ENCODE results near the gene LPP. TPM values are rescaled to one million over a fixed set of nuclear protein-coding genes. Genes with fewer than 3 reads are reported as not detected.

LPP gene
- total and polyA plus RNA-seq, 9 of the 15 experiments (the other 6 are each of a cell fraction or from before 2014, with no cell fraction given): 0.07 to 0.18 TPM; not detected in 7

DNA sequence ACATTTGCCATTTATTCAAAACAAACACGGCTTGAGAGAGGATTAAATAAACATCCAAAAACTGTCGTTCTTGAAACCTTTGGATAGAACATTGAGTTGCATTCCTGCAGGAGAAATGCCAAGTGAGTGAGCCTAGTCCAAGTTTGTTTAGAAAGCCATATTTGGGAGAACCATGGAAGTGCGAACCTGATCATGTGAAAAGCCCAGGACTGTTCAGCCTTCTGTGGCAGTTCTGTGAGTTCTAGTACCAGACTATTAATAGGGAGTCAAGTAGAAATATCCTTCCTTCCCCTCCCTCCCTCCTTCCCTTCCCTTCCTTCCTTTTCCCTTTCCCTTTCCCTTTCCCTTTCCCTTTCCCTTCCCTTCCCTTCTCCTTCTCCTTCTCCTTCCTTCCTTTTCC lies 470.4 kb downstream of the LPP start (continued):
- TF ChIP-seq, protein P1, sequence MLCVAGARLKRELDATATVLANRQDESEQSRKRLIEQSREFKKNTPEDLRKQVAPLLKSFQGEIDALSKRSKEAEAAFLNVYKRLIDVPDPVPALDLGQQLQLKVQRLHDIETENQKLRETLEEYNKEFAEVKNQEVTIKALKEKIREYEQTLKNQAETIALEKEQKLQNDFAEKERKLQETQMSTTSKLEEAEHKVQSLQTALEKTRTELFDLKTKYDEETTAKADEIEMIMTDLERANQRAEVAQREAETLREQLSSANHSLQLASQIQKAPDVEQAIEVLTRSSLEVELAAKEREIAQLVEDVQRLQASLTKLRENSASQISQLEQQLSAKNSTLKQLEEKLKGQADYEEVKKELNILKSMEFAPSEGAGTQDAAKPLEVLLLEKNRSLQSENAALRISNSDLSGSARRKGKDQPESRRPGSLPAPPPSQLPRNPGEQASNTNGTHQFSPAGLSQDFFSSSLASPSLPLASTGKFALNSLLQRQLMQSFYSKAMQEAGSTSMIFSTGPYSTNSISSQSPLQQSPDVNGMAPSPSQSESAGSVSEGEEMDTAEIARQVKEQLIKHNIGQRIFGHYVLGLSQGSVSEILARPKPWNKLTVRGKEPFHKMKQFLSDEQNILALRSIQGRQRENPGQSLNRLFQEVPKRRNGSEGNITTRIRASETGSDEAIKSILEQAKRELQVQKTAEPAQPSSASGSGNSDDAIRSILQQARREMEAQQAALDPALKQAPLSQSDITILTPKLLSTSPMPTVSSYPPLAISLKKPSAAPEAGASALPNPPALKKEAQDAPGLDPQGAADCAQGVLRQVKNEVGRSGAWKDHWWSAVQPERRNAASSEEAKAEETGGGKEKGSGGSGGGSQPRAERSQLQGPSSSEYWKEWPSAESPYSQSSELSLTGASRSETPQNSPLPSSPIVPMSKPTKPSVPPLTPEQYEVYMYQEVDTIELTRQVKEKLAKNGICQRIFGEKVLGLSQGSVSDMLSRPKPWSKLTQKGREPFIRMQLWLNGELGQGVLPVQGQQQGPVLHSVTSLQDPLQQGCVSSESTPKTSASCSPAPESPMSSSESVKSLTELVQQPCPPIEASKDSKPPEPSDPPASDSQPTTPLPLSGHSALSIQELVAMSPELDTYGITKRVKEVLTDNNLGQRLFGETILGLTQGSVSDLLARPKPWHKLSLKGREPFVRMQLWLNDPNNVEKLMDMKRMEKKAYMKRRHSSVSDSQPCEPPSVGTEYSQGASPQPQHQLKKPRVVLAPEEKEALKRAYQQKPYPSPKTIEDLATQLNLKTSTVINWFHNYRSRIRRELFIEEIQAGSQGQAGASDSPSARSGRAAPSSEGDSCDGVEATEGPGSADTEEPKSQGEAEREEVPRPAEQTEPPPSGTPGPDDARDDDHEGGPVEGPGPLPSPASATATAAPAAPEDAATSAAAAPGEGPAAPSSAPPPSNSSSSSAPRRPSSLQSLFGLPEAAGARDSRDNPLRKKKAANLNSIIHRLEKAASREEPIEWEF (CRISPR knock-in tag; IDR thresholded peaks at IDR 0.05): no peak
- TF ChIP-seq KAT2B (IDR thresholded peaks at IDR 0.05; ENCODE audit: low read depth, low read length): no peak
- TF ChIP-seq TFE3 (CRISPR knock-in tag; IDR thresholded peaks at IDR 0.05): no peak
- TF ChIP-seq SPI1 (IDR thresholded peaks at IDR 0.05; ENCODE audit: borderline replicate concordance, low read depth, low read length): no peak
- TF ChIP-seq TAF9B (IDR thresholded peaks at IDR 0.05; ENCODE audit: partially characterized antibody): no peak
- no peak for TF ChIP-seq HLTF (IDR thresholded peaks at IDR 0.05)
- TF ChIP-seq TCF7L2 (IDR thresholded peaks at IDR 0.05; ENCODE audit: low read depth, low read length): no peak
- no peak for TF ChIP-seq TCF15 (CRISPR knock-in tag; IDR thresholded peaks at IDR 0.05)
- TF ChIP-seq DDX20 (tag; IDR thresholded peaks at IDR 0.05; ENCODE audit: low read depth): no peak
- TF ChIP-seq GATAD2B (IDR thresholded peaks at IDR 0.05; ENCODE audit: borderline replicate concordance): no peak

Data from K562 (cell line).